ENCODE results near the gene PAK1IP1. TPM values are rescaled to one million over a fixed set of nuclear protein-coding genes. Genes with fewer than 3 reads are reported as not detected.

PAK1IP1 gene
- total RNA-seq, 3 donors from 2014 or later (not counting 1 experiment from before 2014, with no cell fraction given) = 3.6 to 5.2 (median 4.6) TPM

DNA sequence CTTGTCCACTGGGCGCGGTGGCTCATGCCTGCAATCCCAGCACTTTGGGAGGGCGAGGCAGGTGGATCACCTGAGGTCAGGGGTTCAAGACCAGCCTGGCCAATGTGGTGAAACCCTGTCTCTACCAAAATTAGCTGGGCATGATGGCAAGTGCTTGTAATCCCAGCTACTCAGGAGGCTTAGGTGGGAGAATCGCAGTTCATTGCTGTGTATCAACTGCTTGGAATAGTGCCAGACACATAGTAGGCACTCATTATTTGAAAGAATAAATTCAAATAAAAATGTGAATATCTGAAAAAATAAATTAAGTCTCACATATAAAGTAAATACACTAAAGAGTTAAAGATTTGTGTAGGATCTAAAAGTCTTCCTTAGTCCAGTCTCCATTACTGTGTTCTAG lies 1.9 kb downstream of the PAK1IP1 start:
- peaks cover 25 to 26% of the 10 kb centered on the region in 2 donors for H3K4me1 Mint-ChIP-seq
- WGBS (ENCODE audit: insufficient coverage) = 95% methylated on average over 4 of the region's 4 CpGs
- peak overlapping the region; percentile 22 for H3K4me3 Mint-ChIP-seq
- H3K36me3 Mint-ChIP-seq = no peaks in the 10 kb centered on the region
- H3K27me3 Mint-ChIP-seq (ENCODE audit: low read depth in 2 of 2) = no peaks in the 10 kb centered on the region
- H3K27ac Mint-ChIP-seq = no peak overlapping the region
- Histone ChIP-seq H3K27ac (ENCODE audit: low read length) (no peak overlapping the region), H3K4me3 (ENCODE audit: low read length) (no peak overlapping the region), H3K36me3 (ENCODE audit: control insufficient read depth, insufficient read depth, low read length) (peaks cover 21% of the 10 kb centered on the region), H3K27me3 (ENCODE audit: control insufficient read depth, insufficient read depth, low read length) (no peaks in the 10 kb centered on the region), H3K9me3 (ENCODE audit: control insufficient read depth, insufficient read depth, low read length) (no peaks in the 10 kb centered on the region), H3K4me1 (ENCODE audit: control insufficient read depth, insufficient read depth, low read length) (peaks cover 11% of the 10 kb centered on the region)
- intact Hi-C loops (cut with micrococcal nuclease) = loop anchor here (10.0 kb wide), 1 partner anchor 538 kb away; the partner anchor contains the start of gene NEDD9
- DNase-seq (no peak), ATAC-seq (no peak)
- H3K9me3 Mint-ChIP-seq = no peaks in the 10 kb centered on the region
- TF ChIP-seq, protein P1, sequence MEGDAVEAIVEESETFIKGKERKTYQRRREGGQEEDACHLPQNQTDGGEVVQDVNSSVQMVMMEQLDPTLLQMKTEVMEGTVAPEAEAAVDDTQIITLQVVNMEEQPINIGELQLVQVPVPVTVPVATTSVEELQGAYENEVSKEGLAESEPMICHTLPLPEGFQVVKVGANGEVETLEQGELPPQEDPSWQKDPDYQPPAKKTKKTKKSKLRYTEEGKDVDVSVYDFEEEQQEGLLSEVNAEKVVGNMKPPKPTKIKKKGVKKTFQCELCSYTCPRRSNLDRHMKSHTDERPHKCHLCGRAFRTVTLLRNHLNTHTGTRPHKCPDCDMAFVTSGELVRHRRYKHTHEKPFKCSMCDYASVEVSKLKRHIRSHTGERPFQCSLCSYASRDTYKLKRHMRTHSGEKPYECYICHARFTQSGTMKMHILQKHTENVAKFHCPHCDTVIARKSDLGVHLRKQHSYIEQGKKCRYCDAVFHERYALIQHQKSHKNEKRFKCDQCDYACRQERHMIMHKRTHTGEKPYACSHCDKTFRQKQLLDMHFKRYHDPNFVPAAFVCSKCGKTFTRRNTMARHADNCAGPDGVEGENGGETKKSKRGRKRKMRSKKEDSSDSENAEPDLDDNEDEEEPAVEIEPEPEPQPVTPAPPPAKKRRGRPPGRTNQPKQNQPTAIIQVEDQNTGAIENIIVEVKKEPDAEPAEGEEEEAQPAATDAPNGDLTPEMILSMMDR (IDR thresholded peaks at IDR 0.05) = no peak

DNA sequence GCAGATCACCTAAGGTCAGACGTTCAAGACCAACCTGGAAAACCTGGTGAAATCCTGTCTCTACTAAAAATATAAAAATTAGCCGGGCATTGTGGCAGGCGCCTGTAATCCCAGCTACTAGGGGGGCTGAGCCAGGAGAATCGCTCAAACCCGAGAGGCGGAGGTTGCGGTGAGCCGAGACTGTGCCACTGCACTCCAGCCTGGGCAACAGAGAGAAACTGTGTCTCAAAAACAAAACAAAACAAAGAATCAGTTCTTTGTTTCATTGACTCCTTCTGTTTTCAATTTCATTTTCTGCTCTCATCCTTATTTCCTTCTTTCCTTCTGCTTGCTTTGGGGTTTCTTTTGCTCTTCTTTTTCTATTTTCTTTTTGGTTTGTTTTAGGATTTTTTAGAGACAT lies 19.2 kb downstream of the PAK1IP1 start:
- H3K36me3 ChIP-seq (ENCODE audit: control insufficient read depth, insufficient read depth, low read length) = peaks cover 6% of the 10 kb centered on the region
- peaks cover 3% of the 10 kb centered on the region for H3K4me1 ChIP-seq (ENCODE audit: control insufficient read depth, insufficient read depth, low read length)
- DNase-seq = no peak
- H3K9me3 ChIP-seq (ENCODE audit: control insufficient read depth, insufficient read depth, low read length) = no peaks in the 10 kb centered on the region
- Mint-ChIP-seq H3K4me1 (peaks cover 0 to 4% of the 10 kb centered on the region in 2 donors), H3K4me3 (no peak overlapping the region), H3K9me3 (no peaks in the 10 kb centered on the region), H3K36me3 (peaks cover 5% of the 10 kb centered on the region), H3K27ac (no peak overlapping the region), H3K27me3 (ENCODE audit: low read depth in 2 of 2) (peaks cover 8 to 14% of the 10 kb centered on the region in 2 donors)
- H3K4me3 ChIP-seq (ENCODE audit: low read length) = no peak overlapping the region
- H3K27me3 ChIP-seq (ENCODE audit: control insufficient read depth, insufficient read depth, low read length) = no peaks in the 10 kb centered on the region
- 93% methylated on average over 8 of the region's 8 CpGs for WGBS (ENCODE audit: insufficient coverage)
- TF ChIP-seq, protein P1 (IDR thresholded peaks at IDR 0.05) = no peak
- ATAC-seq = no peak
- H3K27ac ChIP-seq (ENCODE audit: low read length) = no peak overlapping the region
- intact Hi-C loops (cut with micrococcal nuclease) = no loop called here

DNA sequence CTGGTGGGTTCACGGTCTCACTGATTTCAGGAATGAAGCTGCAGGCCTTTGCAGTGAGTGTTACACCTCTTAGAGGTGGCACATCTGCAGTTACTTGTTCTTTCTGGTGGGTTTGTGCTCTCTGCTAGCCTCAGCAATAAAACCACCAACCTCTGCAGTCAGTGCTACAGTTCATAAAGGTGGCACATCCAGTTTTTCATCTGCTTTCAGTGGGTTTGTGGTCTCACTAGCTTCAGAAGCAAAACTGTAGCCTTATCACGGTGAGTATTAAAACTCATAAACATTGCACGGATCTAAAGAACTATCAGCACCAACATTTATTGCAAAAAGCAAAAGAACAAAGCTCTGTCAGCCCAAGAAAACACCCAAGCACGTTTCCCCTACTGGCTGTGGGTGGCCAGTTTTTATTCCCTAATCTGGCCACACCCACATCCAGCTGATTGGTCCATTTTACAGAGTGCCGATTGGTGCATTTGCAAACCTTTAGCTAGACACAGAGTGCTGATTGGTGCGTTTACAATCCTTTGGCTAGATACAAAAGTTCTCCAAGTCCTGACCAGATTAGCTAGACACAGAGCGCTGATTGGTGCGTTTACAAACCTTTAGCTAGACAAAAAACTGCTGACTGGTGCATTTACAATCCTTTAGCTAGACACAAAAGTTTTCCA lies 24.7 kb downstream of the PAK1IP1 start:
- Histone ChIP-seq H3K4me3 (ENCODE audit: low read length) (peak overlapping the region; percentile 49), H3K36me3 (ENCODE audit: control insufficient read depth, insufficient read depth, low read length) (no peaks in the 10 kb centered on the region), H3K9me3 (ENCODE audit: control insufficient read depth, insufficient read depth, low read length) (no peaks in the 10 kb centered on the region), H3K27ac (ENCODE audit: low read length) (peak overlapping the region; percentile 56), H3K4me1 (ENCODE audit: control insufficient read depth, insufficient read depth, low read length) (peaks cover 42% of the 10 kb centered on the region), H3K27me3 (ENCODE audit: control insufficient read depth, insufficient read depth, low read length) (peaks cover 3% of the 10 kb centered on the region)
- TF ChIP-seq, protein P1 (IDR thresholded peaks at IDR 0.05) = no peak
- Mint-ChIP-seq H3K4me1 (peaks cover 29 to 44% of the 10 kb centered on the region in 2 donors), H3K9me3 (no peaks in the 10 kb centered on the region), H3K36me3 (no peaks in the 10 kb centered on the region), H3K4me3 (peak overlapping the region; percentile 69), H3K27ac (peak overlapping the region in 1 of 2 donors; percentile 89), H3K27me3 (ENCODE audit: low read depth in 2 of 2) (peaks cover 14 to 15% of the 10 kb centered on the region in 2 donors)
- peak in 2 of 3 donors; percentile 39 to 46 for ATAC-seq
- peak in 1 of 2 donors; percentile 72 for DNase-seq
- 63% methylated on average over 8 of the region's 8 CpGs for WGBS (ENCODE audit: insufficient coverage)
- intact Hi-C loops (cut with micrococcal nuclease) = loop anchor here (2.0 kb wide), 1 partner anchor 13 kb away; no protein-coding TSS in a partner anchor

Measured in natural killer cell (primary cell).